ENCODE results near the gene CNTLN. TPM values are rescaled to one million over a fixed set of nuclear protein-coding genes. Genes with fewer than 3 reads are reported as not detected.

Gene CNTLN
- polyA plus RNA-seq, 1 experiment = 1.9 TPM

- CTCF ChIA-PET = no interaction called here
- POLR2A ChIA-PET = no interaction called here
- DNase-seq (ENCODE audit: low read depth) = no peak
- H3K36me3 ChIP-seq (ENCODE audit: control insufficient read depth, insufficient read depth, low read length) = no peaks in the 10 kb centered on the region
- no peak overlapping the region for H3K4me3 ChIP-seq (ENCODE audit: low read depth, low read length)
- H3K27me3 ChIP-seq (ENCODE audit: control insufficient read depth, insufficient read depth, low read length) = no peaks in the 10 kb centered on the region
- no peak for TF ChIP-seq CTCF (IDR thresholded peaks at IDR 0.05; ENCODE audit: insufficient read depth, low read depth, low read length)
Measured at GRCh38 chr9:17477816-17478215, 343.0 kb downstream of the CNTLN start.

GRCh38 chr9:17480966-17481365 is 346.1 kb downstream of the CNTLN start:
- no peak for DNase-seq (ENCODE audit: low read depth)
- TF ChIP-seq CTCF (IDR thresholded peaks at IDR 0.05; ENCODE audit: insufficient read depth, low read depth, low read length) = no peak
- no peaks in the 10 kb centered on the region for H3K27me3 ChIP-seq (ENCODE audit: control insufficient read depth, insufficient read depth, low read length)
- POLR2A ChIA-PET = no interaction called here
- CTCF ChIA-PET = no interaction called here
- no peak overlapping the region for H3K4me3 ChIP-seq (ENCODE audit: low read depth, low read length)
- no peaks in the 10 kb centered on the region for H3K36me3 ChIP-seq (ENCODE audit: control insufficient read depth, insufficient read depth, low read length)

- no peaks in the 10 kb centered on the region for H3K27me3 ChIP-seq (ENCODE audit: control insufficient read depth, insufficient read depth, low read length)
- ChIA-PET CTCF (no interaction called here), POLR2A (no interaction called here)
- TF ChIP-seq CTCF (IDR thresholded peaks at IDR 0.05; ENCODE audit: insufficient read depth, low read depth, low read length) = no peak
- no peak overlapping the region for H3K4me3 ChIP-seq (ENCODE audit: low read depth, low read length)
- no peak for DNase-seq (ENCODE audit: low read depth)
- H3K36me3 ChIP-seq (ENCODE audit: control insufficient read depth, insufficient read depth, low read length) = no peaks in the 10 kb centered on the region
Measured at GRCh38 chr9:17481565-17481964, 346.7 kb downstream of the CNTLN start.

GRCh38 chr9:17484906-17485305 is 350.1 kb downstream of the CNTLN start:
- TF ChIP-seq CTCF (IDR thresholded peaks at IDR 0.05; ENCODE audit: insufficient read depth, low read depth, low read length) = no peak
- Histone ChIP-seq H3K27me3 (ENCODE audit: control insufficient read depth, insufficient read depth, low read length) (no peaks in the 10 kb centered on the region), H3K4me3 (ENCODE audit: low read depth, low read length) (no peak overlapping the region), H3K36me3 (ENCODE audit: control insufficient read depth, insufficient read depth, low read length) (no peaks in the 10 kb centered on the region)
- no peak for DNase-seq (ENCODE audit: low read depth)
- POLR2A ChIA-PET = no interaction called here
- CTCF ChIA-PET = interaction anchor here (0.7 kb wide), 1 partner anchor 1281 kb away, joined by 3 read pairs; no protein-coding TSS in a partner anchor

- CTCF ChIA-PET = no interaction called here
- no peaks in the 10 kb centered on the region for H3K36me3 ChIP-seq (ENCODE audit: control insufficient read depth, insufficient read depth, low read length)
- no peak for DNase-seq (ENCODE audit: low read depth)
- TF ChIP-seq CTCF (IDR thresholded peaks at IDR 0.05; ENCODE audit: insufficient read depth, low read depth, low read length) = no peak
- H3K4me3 ChIP-seq (ENCODE audit: low read depth, low read length) = no peak overlapping the region
- POLR2A ChIA-PET = no interaction called here
- no peaks in the 10 kb centered on the region for H3K27me3 ChIP-seq (ENCODE audit: control insufficient read depth, insufficient read depth, low read length)
Measured at GRCh38 chr9:17486396-17486795, 351.6 kb downstream of the CNTLN start.
